Measurements from ENCODE around the gene TMEM161A.
"Not testable (repeated sequence)": the region's sequence is repeated elsewhere in the genome, so short reads cannot be mapped to it uniquely, and the experiment has no call there.

The TMEM161A gene

GRCh38 chr19:19147344-19147743 lies 9.1 kb upstream of the TMEM161A start:
- Histone ChIP-seq H3K27me3 (ENCODE audit: low read depth) (no peaks in the 10 kb centered on the region), H3K9me3 (no peaks in the 10 kb centered on the region), H3K4me1 (no peaks in the 10 kb centered on the region), H3K4me3 (no peak overlapping the region), H3K36me3 (replicated peaks) (no peaks in the 10 kb centered on the region)
- DNase-seq (ENCODE audit: low spot score in 2 of 2): no peak
- in situ Hi-C loops (cut with MboI; ENCODE audit: low sequenced_read_pairs): no loop called here

GRCh38 chr19:19146865-19147264 lies 8.6 kb upstream of the TMEM161A start:
- H3K9me3 ChIP-seq: no peaks in the 10 kb centered on the region

DNA sequence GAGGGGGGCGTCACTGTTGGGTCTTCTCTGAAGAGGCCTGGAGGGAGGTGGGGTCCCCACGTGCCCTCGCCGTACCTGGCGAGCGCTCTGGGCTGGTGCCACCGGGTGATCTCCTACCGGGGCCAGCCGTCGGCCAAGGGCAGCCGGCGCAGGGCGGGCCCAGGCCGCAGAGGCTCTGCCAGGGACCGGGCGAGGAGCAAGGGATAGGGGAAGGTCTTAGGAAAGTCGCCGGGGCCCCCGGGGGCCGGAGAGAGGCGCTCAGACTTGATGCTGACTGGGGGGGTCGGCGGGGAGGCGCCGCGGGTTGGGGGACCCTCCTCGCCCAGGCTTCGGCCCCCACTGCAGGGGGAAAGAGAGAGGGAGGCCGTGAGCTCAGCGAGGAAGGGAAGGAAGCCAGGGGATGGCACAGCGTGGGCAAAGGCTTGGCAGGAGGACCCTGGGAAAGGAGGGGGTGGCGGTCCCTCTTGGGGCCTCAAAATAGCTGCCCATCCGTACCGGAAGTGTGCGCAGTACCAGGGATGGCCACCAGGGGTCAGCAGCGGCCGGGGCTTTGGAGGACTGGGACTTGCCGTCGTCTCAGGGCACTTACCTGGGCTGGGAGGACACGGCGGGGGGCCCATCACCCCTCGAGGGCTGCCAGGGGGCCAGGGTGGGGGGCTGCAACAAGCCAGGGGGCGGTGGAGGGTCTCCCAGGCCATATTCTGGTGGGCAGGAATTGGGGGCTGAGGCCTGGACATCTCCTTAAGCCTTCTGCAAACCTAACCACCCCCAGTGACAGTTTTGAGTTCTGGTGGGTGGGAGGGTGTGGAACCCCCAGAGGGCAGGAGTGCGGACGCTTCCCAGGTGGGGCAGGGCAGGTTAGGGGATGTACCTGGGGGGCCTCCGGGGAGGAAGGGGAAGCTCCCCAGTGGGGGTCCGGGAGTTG lies 7.7 kb upstream of the TMEM161A start:
- in situ Hi-C loops (cut with MboI; ENCODE audit: low sequenced_read_pairs): no loop called here
- DNase-seq (ENCODE audit: low spot score in 2 of 2): peak in 1 of 2 experiments; percentile 91
- H3K4me3 ChIP-seq: no peak overlapping the region
- no peaks in the 10 kb centered on the region for H3K36me3 ChIP-seq (replicated peaks)
- no peaks in the 10 kb centered on the region for H3K4me1 ChIP-seq
- H3K27me3 ChIP-seq (ENCODE audit: low read depth): no peaks in the 10 kb centered on the region
- H3K9me3 ChIP-seq: no peaks in the 10 kb centered on the region

More at GRCh38 chr19:19146865-19147264, 8.6 kb upstream of the TMEM161A start:
- no peak overlapping the region for H3K4me3 ChIP-seq
- in situ Hi-C loops (cut with MboI; ENCODE audit: low sequenced_read_pairs): no loop called here
- H3K4me1 ChIP-seq: no peaks in the 10 kb centered on the region
- H3K27me3 ChIP-seq (ENCODE audit: low read depth): no peaks in the 10 kb centered on the region
- H3K36me3 ChIP-seq (replicated peaks): no peaks in the 10 kb centered on the region
- DNase-seq (ENCODE audit: low spot score in 2 of 2): no peak

- Histone ChIP-seq H3K4me3 (no peak overlapping the region), H3K4me1 (no peaks in the 10 kb centered on the region), H3K9me3 (no peaks in the 10 kb centered on the region), H3K36me3 (replicated peaks) (no peaks in the 10 kb centered on the region), H3K27me3 (ENCODE audit: low read depth) (no peaks in the 10 kb centered on the region)
- in situ Hi-C loops (cut with MboI; ENCODE audit: low sequenced_read_pairs): no loop called here
- DNase-seq (ENCODE audit: low spot score in 2 of 2): no peak
These were observed 7.0 kb upstream of the TMEM161A start for GRCh38 chr19:19145281-19145680.

GRCh38 chr19:19142347-19142746 lies 4.1 kb upstream of the TMEM161A start:
- in situ Hi-C loops (cut with MboI; ENCODE audit: low sequenced_read_pairs): loop anchor here (5.0 kb wide), 1 partner anchor 85 kb away; no protein-coding TSS in a partner anchor
- no peak for DNase-seq (ENCODE audit: low spot score in 2 of 2)
- no peaks in the 10 kb centered on the region for H3K36me3 ChIP-seq (replicated peaks)
- H3K4me3 ChIP-seq: no peak overlapping the region
- H3K4me1 ChIP-seq: no peaks in the 10 kb centered on the region
- H3K9me3 ChIP-seq: no peaks in the 10 kb centered on the region
- H3K27me3 ChIP-seq (ENCODE audit: low read depth): no peaks in the 10 kb centered on the region

DNA sequence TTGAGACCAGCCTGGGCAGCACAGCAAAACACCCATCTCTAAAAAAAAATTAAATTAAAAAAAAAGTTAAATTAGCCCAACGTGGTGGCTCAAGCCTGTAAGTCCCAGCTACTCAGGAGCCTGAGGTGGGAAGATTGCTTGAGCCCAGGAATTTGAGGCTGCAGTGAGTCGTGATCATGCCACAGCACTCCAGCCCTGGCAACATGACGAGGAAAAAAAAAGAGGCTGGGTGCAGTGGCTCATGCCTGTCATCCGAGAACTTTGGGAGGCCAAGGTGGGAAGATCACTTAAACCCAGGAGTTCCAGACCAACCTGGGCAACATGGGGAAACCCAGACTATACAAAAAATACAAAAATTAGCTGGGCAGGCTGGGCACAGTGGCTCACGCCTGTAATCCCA lies 2.2 kb upstream of the TMEM161A start:
- no peaks in the 10 kb centered on the region for H3K9me3 ChIP-seq
- H3K36me3 ChIP-seq (replicated peaks): no peaks in the 10 kb centered on the region
- 0 out of 2 replicates have a peak, but pooled peaks cover 4% of the 10 kb centered on the region for H3K4me1 ChIP-seq
- in situ Hi-C loops (cut with MboI; ENCODE audit: low sequenced_read_pairs): loop anchor here (5.0 kb wide), 1 partner anchor 83 kb away; no protein-coding TSS in a partner anchor
- H3K4me3 ChIP-seq: no peak overlapping the region
- no peak for DNase-seq (ENCODE audit: low spot score in 2 of 2)
- no peaks in the 10 kb centered on the region for H3K27me3 ChIP-seq (ENCODE audit: low read depth)

GRCh38 chr19:19139876-19140229 lies 1.6 kb upstream of the TMEM161A start:
- no peaks in the 10 kb centered on the region for H3K9me3 ChIP-seq
- in situ Hi-C loops (cut with MboI; ENCODE audit: low sequenced_read_pairs): loop anchor here (5.0 kb wide), 1 partner anchor 83 kb away; no protein-coding TSS in a partner anchor
- H3K27me3 ChIP-seq (ENCODE audit: low read depth): no peaks in the 10 kb centered on the region
- no peak overlapping the region for H3K4me3 ChIP-seq
- no peaks in the 10 kb centered on the region for H3K36me3 ChIP-seq (replicated peaks)
- H3K4me1 ChIP-seq: 0 out of 2 replicates have a peak, but pooled peaks cover 4% of the 10 kb centered on the region
- DNase-seq (ENCODE audit: low spot score in 2 of 2): no peak

- in situ Hi-C loops (cut with MboI; ENCODE audit: low sequenced_read_pairs): no loop called here
- Histone ChIP-seq H3K36me3 (replicated peaks) (peaks cover 2% of the 10 kb centered on the region; the same call in 1 of the 2 replicates), H3K4me1 (0 out of 2 replicates have a peak, but pooled peaks cover 4% of the 10 kb centered on the region), H3K9me3 (no peaks in the 10 kb centered on the region), H3K27me3 (ENCODE audit: low read depth) (no peaks in the 10 kb centered on the region), H3K4me3 (peak overlapping the region; percentile 80)
- DNase-seq (ENCODE audit: low spot score in 2 of 2): peak in 1 of 2 experiments; percentile 39
These were observed 646 bp downstream of the TMEM161A start for GRCh38 chr19:19137556-19138108.

GRCh38 chr19:19135713-19136112 lies 2.6 kb downstream of the TMEM161A start:
- H3K4me3 ChIP-seq; DNase-seq (ENCODE audit: low spot score in 2 of 2); H3K27me3 ChIP-seq (ENCODE audit: low read depth); in situ Hi-C loops (cut with MboI; ENCODE audit: low sequenced_read_pairs); H3K4me1 ChIP-seq; H3K36me3 ChIP-seq (replicated peaks); H3K9me3 ChIP-seq: not testable (repeated sequence)

GRCh38 chr19:19134687-19135158 lies 3.6 kb downstream of the TMEM161A start:
- peaks cover 3% of the 10 kb centered on the region; the same call in 1 of the 2 replicates for H3K36me3 ChIP-seq (replicated peaks)
- no peak overlapping the region for H3K4me3 ChIP-seq
- no peaks in the 10 kb centered on the region for H3K9me3 ChIP-seq
- peak in 1 of 2 experiments; percentile 58 for DNase-seq (ENCODE audit: low spot score in 2 of 2)
- H3K4me1 ChIP-seq: 0 out of 2 replicates have a peak, but pooled peaks cover 4% of the 10 kb centered on the region
- in situ Hi-C loops (cut with MboI; ENCODE audit: low sequenced_read_pairs): no loop called here
- H3K27me3 ChIP-seq (ENCODE audit: low read depth): no peaks in the 10 kb centered on the region

DNA sequence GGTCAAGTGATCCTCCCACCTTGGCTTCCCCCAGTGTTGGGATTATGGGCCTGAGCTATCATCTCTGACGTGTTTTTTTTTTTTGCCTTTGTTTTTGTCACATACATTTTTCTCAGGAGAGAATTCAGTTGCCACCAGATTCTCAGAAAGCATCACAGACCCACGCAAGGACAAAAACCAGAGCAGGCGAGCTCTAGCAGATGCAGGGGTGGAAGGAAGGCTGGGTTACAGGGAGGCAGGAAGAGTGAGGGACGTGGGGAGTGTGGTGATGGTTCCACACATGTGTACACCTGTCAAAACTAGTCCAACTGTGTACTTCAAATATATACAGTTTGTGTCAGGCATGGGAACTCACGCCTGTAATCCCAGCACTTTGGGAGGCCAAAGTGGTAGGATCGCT lies 4.3 kb downstream of the TMEM161A start:
- no peak for DNase-seq (ENCODE audit: low spot score in 2 of 2)
- in situ Hi-C loops (cut with MboI; ENCODE audit: low sequenced_read_pairs): no loop called here
- 0 out of 2 replicates have a peak, but pooled peaks cover 4% of the 10 kb centered on the region for H3K4me1 ChIP-seq
- no peak overlapping the region for H3K4me3 ChIP-seq
- H3K9me3 ChIP-seq: no peaks in the 10 kb centered on the region
- H3K36me3 ChIP-seq (replicated peaks): peaks cover 3% of the 10 kb centered on the region
- H3K27me3 ChIP-seq (ENCODE audit: low read depth): no peaks in the 10 kb centered on the region

- in situ Hi-C loops (cut with MboI; ENCODE audit: low sequenced_read_pairs): no loop called here
- H3K4me1 ChIP-seq: 0 out of 2 replicates have a peak, but pooled peaks cover 4% of the 10 kb centered on the region
- H3K9me3 ChIP-seq: no peaks in the 10 kb centered on the region
- H3K4me3 ChIP-seq: no peak overlapping the region
- H3K36me3 ChIP-seq (replicated peaks): peaks cover 3% of the 10 kb centered on the region
- DNase-seq (ENCODE audit: low spot score in 2 of 2): no peak
- no peaks in the 10 kb centered on the region for H3K27me3 ChIP-seq (ENCODE audit: low read depth)
These were observed 5.4 kb downstream of the TMEM161A start for GRCh38 chr19:19132912-19133311.

DNA sequence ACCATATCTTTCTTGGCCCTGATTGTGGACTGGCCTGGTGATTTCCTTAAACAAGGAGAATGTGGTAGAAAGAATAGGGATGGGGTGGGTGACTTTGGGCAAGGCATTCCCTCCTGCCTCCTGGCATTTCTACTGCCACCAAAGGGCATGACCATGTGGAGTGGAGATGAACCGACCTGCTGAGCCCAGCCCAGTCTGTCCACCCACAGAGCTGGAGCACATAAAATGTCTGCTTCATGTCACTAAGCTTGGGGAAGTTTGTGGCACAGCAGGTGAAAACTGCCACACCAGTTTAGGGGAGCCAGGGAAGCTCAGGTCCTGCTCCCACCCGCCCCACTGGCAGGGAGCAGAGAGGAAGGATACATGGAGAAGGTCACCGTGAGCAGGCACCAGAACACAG lies 6.3 kb downstream of the TMEM161A start:
- no peak overlapping the region for H3K4me3 ChIP-seq
- H3K27me3 ChIP-seq (ENCODE audit: low read depth): no peaks in the 10 kb centered on the region
- 0 out of 2 replicates have a peak, but pooled peaks cover 1% of the 10 kb centered on the region for H3K4me1 ChIP-seq
- no peak for DNase-seq (ENCODE audit: low spot score in 2 of 2)
- peaks cover 3% of the 10 kb centered on the region for H3K36me3 ChIP-seq (replicated peaks)
- in situ Hi-C loops (cut with MboI; ENCODE audit: low sequenced_read_pairs): no loop called here
- H3K9me3 ChIP-seq: no peaks in the 10 kb centered on the region

- Histone ChIP-seq H3K9me3 (no peaks in the 10 kb centered on the region), H3K4me1 (no peaks in the 10 kb centered on the region), H3K4me3 (no peak overlapping the region), H3K27me3 (ENCODE audit: low read depth) (no peaks in the 10 kb centered on the region), H3K36me3 (replicated peaks) (peaks cover 11% of the 10 kb centered on the region)
- in situ Hi-C loops (cut with MboI; ENCODE audit: low sequenced_read_pairs): no loop called here
- DNase-seq (ENCODE audit: low spot score in 2 of 2): no peak
These were observed 12.2 kb downstream of the TMEM161A start for GRCh38 chr19:19126102-19126501.

All from HAP-1 (cell line).